Upper lobe of left lung (tissue), 4 donors: ENCODE results near the gene SPAG16.

Source experiments
- EP300 ChIP-seq, 4 donors: sonication (generic); formaldehyde crosslinking; IDR thresholded peaks; one replicate each; pipeline ENCODE4 v1.5.1; 2017; ENCODE audit warnings: antibody characterized with exemption in 4 of 4, control low read depth in 2 of 4
- POLR2A ChIP-seq, 4 donors: fragments of 450-650 bp; IDR thresholded peaks; one replicate each; pipeline ENCODE4 v1.5.1; 2016 to 2017; ENCODE audit warnings: antibody characterized with exemption in 4 of 4, mild to moderate bottlenecking in 2 of 4
- POLR2AphosphoS5 ChIP-seq, 2 donors: sonication (generic); formaldehyde crosslinking; IDR thresholded peaks; one replicate each; pipeline ENCODE4 v1.5.1; 2017; ENCODE audit warnings: antibody characterized with exemption in 2 of 2
- TF ChIP-seq, protein P1 (sequence below), 6 experiments: fragments of 450-650 bp in 4 of 6; fragments of 200-600 bp in 2 of 6; sonication (generic) in 2 of 6; IDR thresholded peaks; one replicate each; pipeline ENCODE4 v1.5.1; 2016 to 2019; ENCODE audit warnings: antibody characterized with exemption in 6 of 6

DNA sequence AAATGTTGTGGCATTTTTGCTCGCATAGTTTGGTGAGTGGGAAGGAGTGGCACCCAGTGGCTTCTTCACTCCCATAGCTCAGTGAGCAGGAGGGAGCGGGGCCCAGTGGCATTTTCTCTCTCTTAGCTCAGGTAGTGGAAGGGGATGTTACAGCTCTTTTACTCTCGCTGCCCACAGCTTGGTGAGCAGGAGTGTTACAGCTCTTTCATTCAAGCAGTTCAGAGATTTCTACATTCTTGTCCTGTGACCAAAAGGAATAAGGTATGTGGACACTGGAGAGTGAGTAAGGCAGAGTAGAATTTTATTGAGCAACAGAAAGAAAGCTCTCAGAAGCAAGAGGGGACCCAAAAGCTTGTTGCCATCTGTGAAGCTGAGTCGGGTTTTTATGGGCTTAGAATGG is 192.4 kb downstream of the SPAG16 start:
- TF ChIP-seq, protein P1, sequence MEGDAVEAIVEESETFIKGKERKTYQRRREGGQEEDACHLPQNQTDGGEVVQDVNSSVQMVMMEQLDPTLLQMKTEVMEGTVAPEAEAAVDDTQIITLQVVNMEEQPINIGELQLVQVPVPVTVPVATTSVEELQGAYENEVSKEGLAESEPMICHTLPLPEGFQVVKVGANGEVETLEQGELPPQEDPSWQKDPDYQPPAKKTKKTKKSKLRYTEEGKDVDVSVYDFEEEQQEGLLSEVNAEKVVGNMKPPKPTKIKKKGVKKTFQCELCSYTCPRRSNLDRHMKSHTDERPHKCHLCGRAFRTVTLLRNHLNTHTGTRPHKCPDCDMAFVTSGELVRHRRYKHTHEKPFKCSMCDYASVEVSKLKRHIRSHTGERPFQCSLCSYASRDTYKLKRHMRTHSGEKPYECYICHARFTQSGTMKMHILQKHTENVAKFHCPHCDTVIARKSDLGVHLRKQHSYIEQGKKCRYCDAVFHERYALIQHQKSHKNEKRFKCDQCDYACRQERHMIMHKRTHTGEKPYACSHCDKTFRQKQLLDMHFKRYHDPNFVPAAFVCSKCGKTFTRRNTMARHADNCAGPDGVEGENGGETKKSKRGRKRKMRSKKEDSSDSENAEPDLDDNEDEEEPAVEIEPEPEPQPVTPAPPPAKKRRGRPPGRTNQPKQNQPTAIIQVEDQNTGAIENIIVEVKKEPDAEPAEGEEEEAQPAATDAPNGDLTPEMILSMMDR (IDR thresholded peaks at IDR 0.05) = no peak
- TF ChIP-seq POLR2A (IDR thresholded peaks at IDR 0.05) (no peak), EP300 (IDR thresholded peaks at IDR 0.05) (no peak), POLR2AphosphoS5 (IDR thresholded peaks at IDR 0.05) (no peak)
